WTC11 (cell line): ENCODE data around the gene COPE.

Experiments
- ATF3 ChIP-seq: sonication (generic); formaldehyde crosslinking; conservative IDR thresholded peaks from 2 replicates; pipeline ENCODE4 v1.8.1; 2022; ENCODE audit warnings: mild to moderate bottlenecking, missing genetic modification reagents
- CTCF ChIP-seq: fragments of 200-600 bp; IDR thresholded peaks from 2 replicates; pipeline ENCODE4 v1.8.0; 2022; ENCODE audit warnings: antibody characterized with exemption
- TF ChIP-seq, protein P1 (sequence below): sonication (generic); formaldehyde crosslinking; IDR thresholded peaks from 2 replicates; pipeline ENCODE4 v1.8.1; 2023; ENCODE audit warnings: mild to moderate bottlenecking, missing genetic modification reagents, moderate library complexity

- TF ChIP-seq, protein P1, sequence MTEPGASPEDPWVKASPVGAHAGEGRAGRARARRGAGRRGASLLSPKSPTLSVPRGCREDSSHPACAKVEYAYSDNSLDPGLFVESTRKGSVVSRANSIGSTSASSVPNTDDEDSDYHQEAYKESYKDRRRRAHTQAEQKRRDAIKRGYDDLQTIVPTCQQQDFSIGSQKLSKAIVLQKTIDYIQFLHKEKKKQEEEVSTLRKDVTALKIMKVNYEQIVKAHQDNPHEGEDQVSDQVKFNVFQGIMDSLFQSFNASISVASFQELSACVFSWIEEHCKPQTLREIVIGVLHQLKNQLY (CRISPR knock-in tag) = no peak
- TF ChIP-seq ATF3 (CRISPR knock-in tag) (no peak), CTCF (no peak)
Observed at GRCh38 chr19:18906605-18907519, 12.3 kb downstream of the COPE start.
